LNCaP clone FGC (cell line): ENCODE data around the gene SNX20.

Experiments used
- DNase-seq: peaks from one replicate; pipeline ENCODE4 v3.0.0-alpha.2; 2011; ENCODE audit warnings: low read depth
- H3K4me3 ChIP-seq: 2 replicates; pipeline ENCODE4 v1.5.1; 2011; ENCODE audit warnings: mild to moderate bottlenecking, low read depth, low read length, control low read depth
- CTCF ChIP-seq: IDR thresholded peaks from 2 replicates; pipeline ENCODE4 v1.5.1; 2012; ENCODE audit warnings: mild to moderate bottlenecking; ENCODE audit not compliant: control insufficient read depth, insufficient read depth; ENCODE audit errors: extremely low read depth

The SNX20 gene

DNA sequence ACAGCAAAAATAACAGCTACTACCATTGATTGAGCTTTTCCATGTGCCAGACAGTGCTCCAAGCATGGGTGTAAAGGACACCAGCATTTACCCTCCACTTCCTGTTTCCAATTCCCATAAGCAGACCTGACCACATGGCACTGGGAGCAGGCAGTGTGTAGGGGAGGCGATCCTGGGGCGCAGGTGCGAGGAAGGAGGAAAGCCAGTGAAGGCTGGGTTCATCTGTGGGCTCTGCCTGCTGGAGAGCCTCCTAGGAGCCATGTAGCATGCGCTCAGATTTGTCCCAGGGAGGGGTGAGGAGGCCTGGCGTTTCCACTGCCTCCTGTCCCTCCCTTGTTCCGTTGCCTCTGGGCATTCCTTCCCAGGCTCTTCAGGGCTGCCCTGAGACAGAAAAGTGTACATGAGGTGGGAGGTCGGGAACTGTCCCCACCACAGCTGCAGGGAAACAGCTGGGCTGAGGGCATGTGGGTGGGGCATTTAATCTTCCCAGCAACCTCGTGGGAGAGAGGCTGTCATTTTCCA, 56.6 kb downstream of the SNX20 start:
- no peak for TF ChIP-seq CTCF
- no peak for DNase-seq
- H3K4me3 ChIP-seq = no peak overlapping the region

GRCh38 chr16:50622643-50623369, 58.3 kb downstream of the SNX20 start:
- no peak for TF ChIP-seq CTCF
- DNase-seq = no peak

DNA sequence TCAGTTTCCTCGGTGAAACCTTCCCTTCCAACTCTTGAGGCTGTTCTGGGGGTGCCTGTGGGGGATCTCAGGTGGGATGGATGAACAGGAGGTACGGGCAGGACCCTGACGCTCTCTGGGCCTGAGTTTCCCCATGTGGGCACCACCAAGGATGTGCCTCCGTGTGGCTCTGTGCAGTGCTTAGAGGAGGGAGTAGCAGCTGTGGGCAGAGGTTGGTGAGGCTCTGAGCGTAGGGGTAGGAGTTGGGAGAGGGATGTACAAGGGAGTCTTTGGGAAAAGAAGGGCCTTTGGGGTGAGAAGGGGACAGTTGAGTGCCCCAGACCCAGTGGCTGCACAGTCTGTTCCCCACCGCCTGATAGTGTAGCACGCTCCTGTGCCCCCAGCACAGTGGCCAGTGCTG, 59.1 kb downstream of the SNX20 start:
- DNase-seq = no peak
- no peak overlapping the region for H3K4me3 ChIP-seq
- TF ChIP-seq CTCF = no peak

More at GRCh38 chr16:50622643-50623369, 58.3 kb downstream of the SNX20 start:
- H3K4me3 ChIP-seq = no peak overlapping the region
